Activated T-cell treated with anti-CD3 and anti-CD28 coated beads for 4 hours (primary cell): ENCODE measurements around the gene CCDC178.
"Not testable (repeated sequence)": the region's sequence is repeated elsewhere in the genome, so short reads cannot be mapped to it uniquely, and the experiment has no call there.

ENCODE experiments used
- DNase-seq: peaks from one replicate; pipeline ENCODE4 v3.0.0-alpha.2; 2020

CCDC178 gene

GRCh38 chr18:32974421-32975162 lies 465.9 kb downstream of the CCDC178 start:
- DNase-seq = no peak

GRCh38 chr18:32968248-32968647 lies 472.3 kb downstream of the CCDC178 start:
- DNase-seq = no peak

GRCh38 chr18:32966141-32966540 lies 474.4 kb downstream of the CCDC178 start:
- no peak for DNase-seq

- DNase-seq = no peak
Measured at GRCh38 chr18:32961538-32961937, 479.0 kb downstream of the CCDC178 start.

- no peak for DNase-seq
Measured at GRCh38 chr18:32958746-32959145, 481.8 kb downstream of the CCDC178 start.

GRCh38 chr18:32956591-32957315 lies 483.8 kb downstream of the CCDC178 start:
- DNase-seq = no peak

GRCh38 chr18:32952318-32952717 lies 488.2 kb downstream of the CCDC178 start:
- not testable (repeated sequence) for DNase-seq

- DNase-seq = no peak
Measured at GRCh38 chr18:32937597-32937996, 502.9 kb downstream of the CCDC178 start.

- no peak for DNase-seq
Measured at GRCh38 chr18:32937066-32937465, 503.5 kb downstream of the CCDC178 start.

- DNase-seq = no peak
Measured at GRCh38 chr18:32934201-32934600, 506.3 kb downstream of the CCDC178 start.

GRCh38 chr18:32930695-32931301 lies 509.7 kb downstream of the CCDC178 start:
- no peak for DNase-seq

GRCh38 chr18:32929213-32929612 lies 511.3 kb downstream of the CCDC178 start:
- DNase-seq = no peak

GRCh38 chr18:32922951-32923430 lies 517.5 kb downstream of the CCDC178 start:
- DNase-seq = no peak

- no peak for DNase-seq
Measured at GRCh38 chr18:32920796-32921787, 519.4 kb downstream of the CCDC178 start.

GRCh38 chr18:32919799-32920198 lies 520.7 kb downstream of the CCDC178 start:
- no peak for DNase-seq

GRCh38 chr18:32918692-32919250 lies 521.8 kb downstream of the CCDC178 start:
- no peak for DNase-seq

- DNase-seq = no peak
Measured at GRCh38 chr18:32915516-32915915, 525.0 kb downstream of the CCDC178 start.

GRCh38 chr18:32911660-32912284 lies 528.7 kb downstream of the CCDC178 start:
- no peak for DNase-seq

- DNase-seq = no peak
Measured at GRCh38 chr18:32910694-32911296, 529.7 kb downstream of the CCDC178 start.

GRCh38 chr18:32909798-32910561 lies 530.5 kb downstream of the CCDC178 start:
- DNase-seq = no peak
